GM23338 (cell line): ENCODE results near the gene GAPDHS. TPM values are rescaled to one million over a fixed set of nuclear protein-coding genes. Genes with fewer than 3 reads are reported as not detected.

Experiments used
- ATAC-seq: fragments of 200-7000 bp; cut with Tn5 transposase; 3 replicates; pipeline ENCODE4 v1.9.1; 2020
- DNase-seq: peaks from one replicate; pipeline ENCODE4 v3.0.0-alpha.2; 2015; ENCODE audit warnings: low spot score
- H2AFZ ChIP-seq: fragments of 200-600 bp; sonication (generic); 2 replicates; pipeline ENCODE4 v1.8.0; 2016; ENCODE audit warnings: antibody characterized with exemption, mild to moderate bottlenecking, moderate library complexity
- H3F3A ChIP-seq: fragments of 200-600 bp; sonication (generic); replicated peaks from 2 replicates; pipeline ENCODE4 v1.8.0; 2017; ENCODE audit warnings: antibody characterized with exemption, mixed run types, low read depth
- H3K27ac ChIP-seq: fragments of 200-600 bp; sonication (generic); 2 replicates; pipeline ENCODE4 v1.6.1; 2016; ENCODE audit warnings: low read depth
- H3K27me3 ChIP-seq: fragments of 200-600 bp; sonication (generic); 2 replicates; pipeline ENCODE4 v1.8.0; 2016; ENCODE audit warnings: mild to moderate bottlenecking, mixed run types, moderate library complexity; ENCODE audit not compliant: insufficient read depth
- H3K36me3 ChIP-seq: fragments of 200-600 bp; sonication (generic); 2 replicates; pipeline ENCODE4 v1.8.0; 2016; ENCODE audit warnings: mild to moderate bottlenecking; ENCODE audit not compliant: insufficient read depth
- H3K4me1 ChIP-seq: fragments of 200-600 bp; sonication (generic); 2 replicates; pipeline ENCODE4 v1.8.0; 2016; ENCODE audit warnings: mild to moderate bottlenecking, moderate library complexity; ENCODE audit not compliant: insufficient read depth
- H3K4me2 ChIP-seq: fragments of 200-600 bp; sonication (generic); 2 replicates; pipeline ENCODE4 v1.7.1; 2017; ENCODE audit warnings: mixed run types
- H3K4me3 ChIP-seq: fragments of 200-600 bp; sonication (generic); 2 replicates; pipeline ENCODE4 v1.6.1; 2016; ENCODE audit warnings: mixed run types
- H3K79me2 ChIP-seq: fragments of 200-600 bp; sonication (generic); replicated peaks from 2 replicates; pipeline ENCODE4 v1.8.0; 2017; ENCODE audit warnings: mild to moderate bottlenecking; ENCODE audit not compliant: insufficient read depth
- H3K9me2 ChIP-seq: fragments of 200-600 bp; sonication (generic); 2 replicates; pipeline ENCODE4 v1.8.0; 2017; ENCODE audit not compliant: insufficient read depth
- H4K20me1 ChIP-seq: fragments of 200-600 bp; sonication (generic); replicated peaks from 2 replicates; pipeline ENCODE4 v1.8.0; 2017; ENCODE audit warnings: mild to moderate bottlenecking; ENCODE audit not compliant: insufficient read depth
- H3K27ac Mint-ChIP-seq: 2 replicates; pipeline ENCODE4 v1.8.0; 2020; ENCODE audit warnings: inconsistent platforms, mild to moderate bottlenecking, moderate library complexity, mixed read lengths
- H3K27me3 Mint-ChIP-seq: 3 replicates; pipeline ENCODE4 v1.8.0; 2022; ENCODE audit warnings: low read depth, mild to moderate bottlenecking, moderate library complexity, mixed read lengths, inconsistent platforms; ENCODE audit not compliant: insufficient read depth, poor library complexity
- H3K36me3 Mint-ChIP-seq: 3 replicates; pipeline ENCODE4 v1.8.0; 2021; ENCODE audit warnings: low read depth, mild to moderate bottlenecking, inconsistent platforms, moderate library complexity, mixed read lengths
- H3K4me1 Mint-ChIP-seq: 3 replicates; pipeline ENCODE4 v1.8.0; 2020; ENCODE audit warnings: mild to moderate bottlenecking, inconsistent platforms, mixed read lengths
- H3K4me3 Mint-ChIP-seq: 3 replicates; pipeline ENCODE4 v1.8.0; 2021; ENCODE audit warnings: moderate library complexity, mild to moderate bottlenecking, inconsistent platforms, mixed read lengths
- H3K9me3 Mint-ChIP-seq: 3 replicates; pipeline ENCODE4 v1.8.0; 2020; ENCODE audit warnings: moderate library complexity, mild to moderate bottlenecking, inconsistent platforms, mixed read lengths
- CREB1 ChIP-seq: fragments of 250-450 bp; sonication (Bioruptor Pico); IDR thresholded peaks from 2 replicates; pipeline ENCODE4 v1.5.0; 2020; ENCODE audit warnings: low read depth, mild to moderate bottlenecking, moderate library complexity
- EZH2phosphoT487 ChIP-seq: fragments of 200-600 bp; sonication (generic); IDR thresholded peaks from one replicate; pipeline ENCODE4 v1.8.1; 2018; ENCODE audit warnings: antibody characterized with exemption; ENCODE audit not compliant: unreplicated experiment
- JUNB ChIP-seq: IDR thresholded peaks from one replicate; pipeline ENCODE4 v1.6.1; 2016; ENCODE audit warnings: antibody characterized with exemption; ENCODE audit not compliant: unreplicated experiment
- POLR2AphosphoS5 ChIP-seq: IDR thresholded peaks from 2 replicates; pipeline ENCODE4 v1.6.1; 2016; ENCODE audit warnings: antibody characterized with exemption, low read depth
- polyA plus RNA-seq: library from polyadenylated mRNA; unstranded; fragments of >200 nt; fragmentation: Nextera tagmentation; extraction: Ambion mirVana; gene quantifications from 2 replicates; pipeline ENCODE4 v1.2.1, GENCODE V29; 2016
- total RNA-seq: library from RNA; depleted of rRNA; stranded (reverse); fragments of >200 nt; shearing (Covaris generic); gene quantifications from 2 replicates; pipeline ENCODE4 v1.2.3, GENCODE V29; 2014
- TF ChIP-seq, protein P1 (sequence below), 2 experiments: fragments of 200-600 bp in 1 of 2; sonication (generic) in 1 of 2; conservative IDR thresholded peaks; 2 replicates each; pipeline versions ENCODE4 v1.5.1 to v1.6.1; 2016 to 2017; ENCODE audit warnings: antibody characterized with exemption in 2 of 2, low read depth in 2 of 2, mild to moderate bottlenecking in 2 of 2, moderate library complexity in 1 of 2
- TF ChIP-seq, protein P2 (sequence below): IDR thresholded peaks from one replicate; pipeline ENCODE4 v1.6.1; 2018; ENCODE audit warnings: antibody characterized with exemption; ENCODE audit not compliant: unreplicated experiment
- TF ChIP-seq, protein P3 (sequence below): fragments of 250-450 bp; sonication (Bioruptor Pico); IDR thresholded peaks from 2 replicates; pipeline ENCODE4 v1.5.0; 2020; ENCODE audit warnings: mild to moderate bottlenecking, moderate library complexity

The GAPDHS gene
- total and polyA plus RNA-seq, 2 experiments from 2014 or later, result not detected

DNA sequence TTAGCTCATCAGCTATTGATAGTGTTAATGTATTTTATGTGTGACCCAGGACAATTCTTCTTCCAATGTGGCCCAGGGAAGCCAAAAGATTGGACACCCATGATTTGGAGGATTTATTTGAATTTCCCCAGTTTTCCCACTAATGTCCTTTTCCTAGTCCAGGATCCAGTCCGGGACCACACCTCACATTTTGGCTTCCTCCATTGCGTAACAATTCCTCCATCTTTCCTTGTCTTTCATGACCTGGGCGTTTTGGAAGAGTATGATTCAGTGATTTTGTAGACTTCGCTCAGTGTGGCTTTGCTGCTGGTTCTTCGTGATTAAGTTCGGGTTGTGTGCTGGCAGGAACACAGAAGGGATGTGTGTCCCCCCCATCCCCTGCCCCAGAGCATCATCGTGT, 33.5 kb downstream of the GAPDHS start:
- H3K4me1 ChIP-seq, result no peaks in the 10 kb centered on the region
- H3K27me3 ChIP-seq, result no peaks in the 10 kb centered on the region
- peaks cover 14% of the 10 kb centered on the region; the same call in 2 of the 3 replicates for H3K4me1 Mint-ChIP-seq
- H3K27me3 Mint-ChIP-seq, result peaks cover 1% of the 10 kb centered on the region
- no peaks in the 10 kb centered on the region for H3K9me2 ChIP-seq
- no peaks in the 10 kb centered on the region for H3K79me2 ChIP-seq
- H4K20me1 ChIP-seq, result no peaks in the 10 kb centered on the region
- H3K9me3 Mint-ChIP-seq, result no peaks in the 10 kb centered on the region
- no peaks in the 10 kb centered on the region for H3F3A ChIP-seq
- TF ChIP-seq JUNB, result no peak
- TF ChIP-seq EZH2phosphoT487, result no peak
- no peak for TF ChIP-seq POLR2AphosphoS5
- no peak for TF ChIP-seq CREB1 (CRISPR knock-in tag)
- TF ChIP-seq, protein P1, sequence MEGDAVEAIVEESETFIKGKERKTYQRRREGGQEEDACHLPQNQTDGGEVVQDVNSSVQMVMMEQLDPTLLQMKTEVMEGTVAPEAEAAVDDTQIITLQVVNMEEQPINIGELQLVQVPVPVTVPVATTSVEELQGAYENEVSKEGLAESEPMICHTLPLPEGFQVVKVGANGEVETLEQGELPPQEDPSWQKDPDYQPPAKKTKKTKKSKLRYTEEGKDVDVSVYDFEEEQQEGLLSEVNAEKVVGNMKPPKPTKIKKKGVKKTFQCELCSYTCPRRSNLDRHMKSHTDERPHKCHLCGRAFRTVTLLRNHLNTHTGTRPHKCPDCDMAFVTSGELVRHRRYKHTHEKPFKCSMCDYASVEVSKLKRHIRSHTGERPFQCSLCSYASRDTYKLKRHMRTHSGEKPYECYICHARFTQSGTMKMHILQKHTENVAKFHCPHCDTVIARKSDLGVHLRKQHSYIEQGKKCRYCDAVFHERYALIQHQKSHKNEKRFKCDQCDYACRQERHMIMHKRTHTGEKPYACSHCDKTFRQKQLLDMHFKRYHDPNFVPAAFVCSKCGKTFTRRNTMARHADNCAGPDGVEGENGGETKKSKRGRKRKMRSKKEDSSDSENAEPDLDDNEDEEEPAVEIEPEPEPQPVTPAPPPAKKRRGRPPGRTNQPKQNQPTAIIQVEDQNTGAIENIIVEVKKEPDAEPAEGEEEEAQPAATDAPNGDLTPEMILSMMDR (conservative IDR thresholded peaks at IDR 0.05; ENCODE audit: low read depth in 2 of 2), result no peak
- H2AFZ ChIP-seq, result no peak overlapping the region
- H3K4me3 ChIP-seq, result no peak overlapping the region
- H3K27ac Mint-ChIP-seq, result no peak overlapping the region
- no peaks in the 10 kb centered on the region for H3K36me3 ChIP-seq
- H3K27ac ChIP-seq, result no peak overlapping the region
- no peak for ATAC-seq
- DNase-seq, result no peak
- H3K4me2 ChIP-seq, result no peak overlapping the region
- no peak overlapping the region for H3K4me3 Mint-ChIP-seq
- H3K36me3 Mint-ChIP-seq, result no peaks in the 10 kb centered on the region

DNA sequence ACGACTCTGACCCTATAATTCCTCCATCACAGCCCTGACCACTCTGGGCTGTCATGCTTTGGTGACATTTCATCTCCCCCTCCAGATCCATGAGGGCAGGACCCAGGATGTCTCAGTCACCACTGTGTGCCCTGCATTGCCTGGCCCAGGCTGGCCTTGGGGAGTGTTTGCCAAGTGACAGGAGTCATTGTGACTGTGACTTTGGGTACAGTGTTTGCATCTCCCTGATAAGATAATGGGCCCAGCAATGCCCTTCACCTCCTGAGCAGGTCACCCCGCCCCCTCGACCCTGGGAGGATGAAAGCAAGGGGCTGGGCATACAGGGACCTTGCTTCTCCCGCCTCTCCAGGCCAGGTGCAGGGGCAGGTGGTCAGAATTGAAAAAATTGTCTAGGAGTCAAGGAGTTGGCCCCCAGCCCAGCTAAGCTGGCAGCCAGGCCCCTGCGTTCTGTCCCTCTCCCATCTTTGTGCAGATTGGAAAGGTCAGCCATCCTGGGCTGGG, 36.1 kb downstream of the GAPDHS start:
- H3K9me2 ChIP-seq, result no peaks in the 10 kb centered on the region
- DNase-seq (no peak), ATAC-seq (no peak; the same call in 1 of the 3 replicates)
- H3K9me3 Mint-ChIP-seq, result no peaks in the 10 kb centered on the region; the same call in 2 of the 3 replicates
- H3K4me3 Mint-ChIP-seq, result no peak overlapping the region
- no peaks in the 10 kb centered on the region for H3K27me3 ChIP-seq
- H3F3A ChIP-seq, result no peaks in the 10 kb centered on the region
- H3K4me3 ChIP-seq, result no peak overlapping the region
- no peaks in the 10 kb centered on the region for H3K36me3 Mint-ChIP-seq
- no peaks in the 10 kb centered on the region for H4K20me1 ChIP-seq
- no peak overlapping the region for H3K27ac ChIP-seq
- H3K4me1 ChIP-seq, result no peaks in the 10 kb centered on the region
- H3K4me1 Mint-ChIP-seq, result peaks cover 12% of the 10 kb centered on the region; the same call in 2 of the 3 replicates
- no peak overlapping the region for H2AFZ ChIP-seq
- H3K4me2 ChIP-seq, result no peak overlapping the region
- H3K27ac Mint-ChIP-seq, result no peak overlapping the region
- no peaks in the 10 kb centered on the region for H3K79me2 ChIP-seq
- H3K36me3 ChIP-seq, result no peaks in the 10 kb centered on the region
- no peaks in the 10 kb centered on the region for H3K27me3 Mint-ChIP-seq
- TF ChIP-seq CREB1 (CRISPR knock-in tag), result no peak
- TF ChIP-seq, protein P2, sequence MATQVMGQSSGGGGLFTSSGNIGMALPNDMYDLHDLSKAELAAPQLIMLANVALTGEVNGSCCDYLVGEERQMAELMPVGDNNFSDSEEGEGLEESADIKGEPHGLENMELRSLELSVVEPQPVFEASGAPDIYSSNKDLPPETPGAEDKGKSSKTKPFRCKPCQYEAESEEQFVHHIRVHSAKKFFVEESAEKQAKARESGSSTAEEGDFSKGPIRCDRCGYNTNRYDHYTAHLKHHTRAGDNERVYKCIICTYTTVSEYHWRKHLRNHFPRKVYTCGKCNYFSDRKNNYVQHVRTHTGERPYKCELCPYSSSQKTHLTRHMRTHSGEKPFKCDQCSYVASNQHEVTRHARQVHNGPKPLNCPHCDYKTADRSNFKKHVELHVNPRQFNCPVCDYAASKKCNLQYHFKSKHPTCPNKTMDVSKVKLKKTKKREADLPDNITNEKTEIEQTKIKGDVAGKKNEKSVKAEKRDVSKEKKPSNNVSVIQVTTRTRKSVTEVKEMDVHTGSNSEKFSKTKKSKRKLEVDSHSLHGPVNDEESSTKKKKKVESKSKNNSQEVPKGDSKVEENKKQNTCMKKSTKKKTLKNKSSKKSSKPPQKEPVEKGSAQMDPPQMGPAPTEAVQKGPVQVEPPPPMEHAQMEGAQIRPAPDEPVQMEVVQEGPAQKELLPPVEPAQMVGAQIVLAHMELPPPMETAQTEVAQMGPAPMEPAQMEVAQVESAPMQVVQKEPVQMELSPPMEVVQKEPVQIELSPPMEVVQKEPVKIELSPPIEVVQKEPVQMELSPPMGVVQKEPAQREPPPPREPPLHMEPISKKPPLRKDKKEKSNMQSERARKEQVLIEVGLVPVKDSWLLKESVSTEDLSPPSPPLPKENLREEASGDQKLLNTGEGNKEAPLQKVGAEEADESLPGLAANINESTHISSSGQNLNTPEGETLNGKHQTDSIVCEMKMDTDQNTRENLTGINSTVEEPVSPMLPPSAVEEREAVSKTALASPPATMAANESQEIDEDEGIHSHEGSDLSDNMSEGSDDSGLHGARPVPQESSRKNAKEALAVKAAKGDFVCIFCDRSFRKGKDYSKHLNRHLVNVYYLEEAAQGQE, result no peak
- TF ChIP-seq, protein P1 (conservative IDR thresholded peaks at IDR 0.05; ENCODE audit: low read depth in 2 of 2), result no peak
- TF ChIP-seq, protein P3, sequence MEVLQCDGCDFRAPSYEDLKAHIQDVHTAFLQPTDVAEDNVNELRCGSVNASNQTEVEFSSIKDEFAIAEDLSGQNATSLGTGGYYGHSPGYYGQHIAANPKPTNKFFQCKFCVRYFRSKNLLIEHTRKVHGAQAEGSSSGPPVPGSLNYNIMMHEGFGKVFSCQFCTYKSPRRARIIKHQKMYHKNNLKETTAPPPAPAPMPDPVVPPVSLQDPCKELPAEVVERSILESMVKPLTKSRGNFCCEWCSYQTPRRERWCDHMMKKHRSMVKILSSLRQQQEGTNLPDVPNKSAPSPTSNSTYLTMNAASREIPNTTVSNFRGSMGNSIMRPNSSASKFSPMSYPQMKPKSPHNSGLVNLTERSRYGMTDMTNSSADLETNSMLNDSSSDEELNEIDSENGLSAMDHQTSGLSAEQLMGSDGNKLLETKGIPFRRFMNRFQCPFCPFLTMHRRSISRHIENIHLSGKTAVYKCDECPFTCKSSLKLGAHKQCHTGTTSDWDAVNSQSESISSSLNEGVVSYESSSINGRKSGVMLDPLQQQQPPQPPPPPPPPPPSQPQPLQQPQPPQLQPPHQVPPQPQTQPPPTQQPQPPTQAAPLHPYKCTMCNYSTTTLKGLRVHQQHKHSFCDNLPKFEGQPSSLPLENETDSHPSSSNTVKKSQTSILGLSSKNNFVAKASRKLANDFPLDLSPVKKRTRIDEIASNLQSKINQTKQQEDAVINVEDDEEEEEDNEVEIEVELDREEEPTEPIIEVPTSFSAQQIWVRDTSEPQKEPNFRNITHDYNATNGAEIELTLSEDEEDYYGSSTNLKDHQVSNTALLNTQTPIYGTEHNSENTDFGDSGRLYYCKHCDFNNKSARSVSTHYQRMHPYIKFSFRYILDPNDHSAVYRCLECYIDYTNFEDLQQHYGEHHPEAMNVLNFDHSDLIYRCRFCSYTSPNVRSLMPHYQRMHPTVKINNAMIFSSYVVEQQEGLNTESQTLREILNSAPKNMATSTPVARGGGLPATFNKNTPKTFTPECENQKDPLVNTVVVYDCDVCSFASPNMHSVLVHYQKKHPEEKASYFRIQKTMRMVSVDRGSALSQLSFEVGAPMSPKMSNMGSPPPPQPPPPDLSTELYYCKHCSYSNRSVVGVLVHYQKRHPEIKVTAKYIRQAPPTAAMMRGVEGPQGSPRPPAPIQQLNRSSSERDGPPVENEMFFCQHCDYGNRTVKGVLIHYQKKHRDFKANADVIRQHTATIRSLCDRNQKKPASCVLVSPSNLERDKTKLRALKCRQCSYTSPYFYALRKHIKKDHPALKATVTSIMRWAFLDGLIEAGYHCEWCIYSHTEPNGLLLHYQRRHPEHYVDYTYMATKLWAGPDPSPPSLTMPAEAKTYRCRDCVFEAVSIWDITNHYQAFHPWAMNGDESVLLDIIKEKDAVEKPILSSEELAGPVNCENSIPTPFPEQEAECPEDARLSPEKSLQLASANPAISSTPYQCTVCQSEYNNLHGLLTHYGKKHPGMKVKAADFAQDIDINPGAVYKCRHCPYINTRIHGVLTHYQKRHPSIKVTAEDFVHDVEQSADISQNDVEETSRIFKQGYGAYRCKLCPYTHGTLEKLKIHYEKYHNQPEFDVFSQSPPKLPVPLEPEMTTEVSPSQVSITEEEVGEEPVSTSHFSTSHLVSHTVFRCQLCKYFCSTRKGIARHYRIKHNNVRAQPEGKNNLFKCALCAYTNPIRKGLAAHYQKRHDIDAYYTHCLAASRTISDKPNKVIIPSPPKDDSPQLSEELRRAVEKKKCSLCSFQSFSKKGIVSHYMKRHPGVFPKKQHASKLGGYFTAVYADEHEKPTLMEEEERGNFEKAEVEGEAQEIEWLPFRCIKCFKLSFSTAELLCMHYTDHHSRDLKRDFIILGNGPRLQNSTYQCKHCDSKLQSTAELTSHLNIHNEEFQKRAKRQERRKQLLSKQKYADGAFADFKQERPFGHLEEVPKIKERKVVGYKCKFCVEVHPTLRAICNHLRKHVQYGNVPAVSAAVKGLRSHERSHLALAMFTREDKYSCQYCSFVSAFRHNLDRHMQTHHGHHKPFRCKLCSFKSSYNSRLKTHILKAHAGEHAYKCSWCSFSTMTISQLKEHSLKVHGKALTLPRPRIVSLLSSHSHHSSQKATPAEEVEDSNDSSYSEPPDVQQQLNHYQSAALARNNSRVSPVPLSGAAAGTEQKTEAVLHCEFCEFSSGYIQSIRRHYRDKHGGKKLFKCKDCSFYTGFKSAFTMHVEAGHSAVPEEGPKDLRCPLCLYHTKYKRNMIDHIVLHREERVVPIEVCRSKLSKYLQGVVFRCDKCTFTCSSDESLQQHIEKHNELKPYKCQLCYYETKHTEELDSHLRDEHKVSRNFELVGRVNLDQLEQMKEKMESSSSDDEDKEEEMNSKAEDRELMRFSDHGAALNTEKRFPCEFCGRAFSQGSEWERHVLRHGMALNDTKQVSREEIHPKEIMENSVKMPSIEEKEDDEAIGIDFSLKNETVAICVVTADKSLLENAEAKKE (CRISPR knock-in tag), result no peak
